ENCODE measurements around the gene TTLL6.

TTLL6 gene

GRCh38 chr17:48795444-48796162 is 21.4 kb downstream of the TTLL6 start:
- Histone ChIP-seq H4K20me1 (ENCODE audit: control insufficient read depth, insufficient read depth, low read depth, low read length) (no peaks in the 10 kb centered on the region), H3K4me1 (ENCODE audit: control insufficient read depth, low read length) (no peaks in the 10 kb centered on the region), H3K79me2 (ENCODE audit: control insufficient read depth, low read length) (no peaks in the 10 kb centered on the region), H3F3A (ENCODE audit: control insufficient read depth, insufficient read depth) (no peaks in the 10 kb centered on the region), H3K36me3 (ENCODE audit: control insufficient read depth, low read length) (no peaks in the 10 kb centered on the region), H3K27me3 (ENCODE audit: control insufficient read depth, low read length) (peaks cover 19% of the 10 kb centered on the region; the same call in 1 of the 2 replicates), H3K9me2 (replicated peaks; ENCODE audit: control insufficient read depth, low read length) (no peaks in the 10 kb centered on the region), H3K27ac (ENCODE audit: low read depth, low read length) (no peak overlapping the region), H3K9me3 (ENCODE audit: control insufficient read depth, insufficient read depth, low read length) (no peaks in the 10 kb centered on the region), H3K4me2 (ENCODE audit: low read length) (no peak overlapping the region), H3K4me3 (ENCODE audit: low read length) (no peak overlapping the region)
- no peak for TF ChIP-seq CTCF (IDR thresholded peaks at IDR 0.05; ENCODE audit: low read depth, low read length, poor library complexity, severe bottlenecking)
- no peak for TF ChIP-seq EZH2phosphoT487 (IDR thresholded peaks at IDR 0.05; ENCODE audit: borderline replicate concordance, low read length)

GRCh38 chr17:48792033-48792798 is 24.8 kb downstream of the TTLL6 start:
- Histone ChIP-seq H3K4me1 (ENCODE audit: control insufficient read depth, low read length) (no peaks in the 10 kb centered on the region), H3K27ac (ENCODE audit: low read depth, low read length) (no peak overlapping the region), H3K27me3 (ENCODE audit: control insufficient read depth, low read length) (peaks cover 24% of the 10 kb centered on the region; the same call in 1 of the 2 replicates), H3K4me3 (ENCODE audit: low read length) (no peak overlapping the region), H3K4me2 (ENCODE audit: low read length) (no peak overlapping the region), H3F3A (ENCODE audit: control insufficient read depth, insufficient read depth) (no peaks in the 10 kb centered on the region), H3K79me2 (ENCODE audit: control insufficient read depth, low read length) (no peaks in the 10 kb centered on the region), H4K20me1 (ENCODE audit: control insufficient read depth, insufficient read depth, low read depth, low read length) (no peaks in the 10 kb centered on the region), H3K9me2 (replicated peaks; ENCODE audit: control insufficient read depth, low read length) (no peaks in the 10 kb centered on the region), H3K36me3 (ENCODE audit: control insufficient read depth, low read length) (no peaks in the 10 kb centered on the region), H3K9me3 (ENCODE audit: control insufficient read depth, insufficient read depth, low read length) (no peaks in the 10 kb centered on the region)
- TF ChIP-seq CTCF (IDR thresholded peaks at IDR 0.05; ENCODE audit: low read depth, low read length, poor library complexity, severe bottlenecking) (no peak), EZH2phosphoT487 (IDR thresholded peaks at IDR 0.05; ENCODE audit: borderline replicate concordance, low read length) (no peak)

- no peaks in the 10 kb centered on the region for H3K36me3 ChIP-seq (ENCODE audit: control insufficient read depth, low read length)
- H3K4me3 ChIP-seq (ENCODE audit: low read length), result no peak overlapping the region
- no peaks in the 10 kb centered on the region for H3K79me2 ChIP-seq (ENCODE audit: control insufficient read depth, low read length)
- no peaks in the 10 kb centered on the region for H3F3A ChIP-seq (ENCODE audit: control insufficient read depth, insufficient read depth)
- H3K4me1 ChIP-seq (ENCODE audit: control insufficient read depth, low read length), result no peaks in the 10 kb centered on the region
- H3K9me2 ChIP-seq (replicated peaks; ENCODE audit: control insufficient read depth, low read length), result no peaks in the 10 kb centered on the region
- H3K9me3 ChIP-seq (ENCODE audit: control insufficient read depth, insufficient read depth, low read length), result no peaks in the 10 kb centered on the region
- no peaks in the 10 kb centered on the region for H4K20me1 ChIP-seq (ENCODE audit: control insufficient read depth, insufficient read depth, low read depth, low read length)
- H3K27ac ChIP-seq (ENCODE audit: low read depth, low read length), result no peak overlapping the region
- H3K4me2 ChIP-seq (ENCODE audit: low read length), result no peak overlapping the region
- TF ChIP-seq EZH2phosphoT487 (IDR thresholded peaks at IDR 0.05; ENCODE audit: borderline replicate concordance, low read length) (no peak), CTCF (IDR thresholded peaks at IDR 0.05; ENCODE audit: low read depth, low read length, poor library complexity, severe bottlenecking) (peak; percentile 58)
- peaks cover 24% of the 10 kb centered on the region; the same call in 1 of the 2 replicates for H3K27me3 ChIP-seq (ENCODE audit: control insufficient read depth, low read length)
These were observed 25.6 kb downstream of the TTLL6 start for GRCh38 chr17:48791128-48792032.

Data from DOHH2 (cell line).